SK-N-SH (cell line): Measurements from ENCODE around the gene PPIF.

Experiments used
- CTCF ChIP-seq: fragments of 200-600 bp; sonication (generic); IDR thresholded peaks from 2 replicates; pipeline ENCODE4 v1.6.1; 2017; ENCODE audit warnings: antibody characterized with exemption, mild to moderate bottlenecking, moderate library complexity
- EZH2phosphoT487 ChIP-seq: fragments of 200-600 bp; sonication (generic); IDR thresholded peaks from 2 replicates; pipeline ENCODE4 v1.6.1; 2017; ENCODE audit warnings: low read depth, mixed run types, mild to moderate bottlenecking, antibody characterized with exemption, moderate library complexity, borderline replicate concordance
- MEF2A ChIP-seq: IDR thresholded peaks from 2 replicates; pipeline ENCODE4 v1.4.0; 2012; ENCODE audit warnings: low read depth, borderline replicate concordance
- POLR2AphosphoS5 ChIP-seq: IDR thresholded peaks from 2 replicates; pipeline ENCODE4 v1.6.1; 2012; ENCODE audit warnings: low read depth, low read length
- REST ChIP-seq: IDR thresholded peaks from 2 replicates; pipeline ENCODE4 v1.6.1; 2012; ENCODE audit warnings: mild to moderate bottlenecking, low read depth, low read length, moderate library complexity
- RFX5 ChIP-seq: IDR thresholded peaks from 2 replicates; pipeline ENCODE4 v1.6.1; 2012; ENCODE audit warnings: mild to moderate bottlenecking, improper control_type of control experiment, low read length
- TAF1 ChIP-seq: IDR thresholded peaks from 2 replicates; pipeline ENCODE4 v1.6.1; 2012; ENCODE audit warnings: low read depth, mild to moderate bottlenecking, low read length, moderate library complexity, borderline replicate concordance
- YY1 ChIP-seq: IDR thresholded peaks from 2 replicates; pipeline ENCODE4 v1.4.0; 2012; ENCODE audit warnings: low read depth, mild to moderate bottlenecking
- ZBTB33 ChIP-seq: IDR thresholded peaks from 2 replicates; pipeline ENCODE4 v1.4.0; 2012; ENCODE audit warnings: low read depth, borderline replicate concordance

GRCh38 chr10:79393221-79393923 lies 46.1 kb downstream of the PPIF start:
- TF ChIP-seq CTCF (no peak), POLR2AphosphoS5 (no peak), YY1 (no peak), MEF2A (no peak), ZBTB33 (no peak), RFX5 (no peak), REST (no peak), EZH2phosphoT487 (no peak), TAF1 (no peak)
